HG03175 (cell line): Measurements from ENCODE around the gene PCID2.

Source experiments
- ATAC-seq: cut with Tn5 transposase; IDR thresholded peaks from one replicate; pipeline ENCODE4 v1.9.1; 2021; ENCODE audit warnings: mild to moderate bottlenecking, moderate library complexity; ENCODE audit not compliant: unreplicated experiment

Gene PCID2

DNA sequence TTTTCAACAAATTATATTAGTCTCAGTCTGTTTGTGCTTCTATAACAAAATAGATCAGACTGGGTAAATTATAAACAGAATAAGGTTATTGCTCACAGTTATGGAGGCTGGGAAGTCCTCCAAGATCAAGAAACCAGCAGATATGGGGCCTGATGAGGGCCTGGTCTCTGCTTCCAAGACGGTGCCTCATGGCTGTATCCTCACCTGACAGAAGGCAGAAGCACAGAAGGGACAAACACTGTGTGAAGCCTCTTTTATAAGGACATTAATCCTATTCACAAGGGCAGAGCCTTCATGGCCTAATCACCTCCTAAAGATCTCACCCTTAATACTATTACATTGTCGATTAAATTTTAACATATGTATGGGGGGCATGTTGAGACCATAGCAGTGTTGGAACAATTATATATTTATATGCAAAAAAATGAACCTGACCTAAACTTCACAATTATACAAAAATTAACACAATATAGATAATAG is 73.1 kb downstream of the PCID2 start:
- ATAC-seq = no peak

- ATAC-seq = no peak
Observed at GRCh38 chr13:113129921-113130750, 78.3 kb downstream of the PCID2 start.

DNA sequence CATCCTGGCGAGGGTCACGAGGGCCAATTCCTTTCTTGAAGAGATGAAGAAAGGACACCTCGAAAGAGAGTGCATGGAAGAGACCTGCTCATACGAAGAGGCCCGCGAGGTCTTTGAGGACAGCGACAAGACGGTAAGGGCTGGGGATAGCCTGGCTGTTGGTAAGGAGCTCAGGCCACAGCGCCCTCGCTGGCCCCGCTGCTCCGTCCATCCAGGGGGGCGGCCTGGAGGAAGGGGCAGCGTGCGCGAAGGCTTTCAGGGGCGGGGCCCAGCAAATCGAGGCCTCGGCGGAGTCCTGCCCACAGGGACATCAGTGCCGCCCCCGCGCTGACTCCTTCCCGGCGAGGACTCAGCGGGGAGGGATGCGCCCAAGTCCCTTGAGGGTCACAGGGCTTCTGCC is 79.0 kb downstream of the PCID2 start:
- no peak for ATAC-seq
